Astrocyte (in vitro differentiated cells and primary cell): ENCODE data around the gene USP13.

ENCODE experiments used
- EZH2 ChIP-seq: IDR thresholded peaks from 2 replicates; pipeline ENCODE4 v1.6.1; 2012; ENCODE audit warnings: mild to moderate bottlenecking, low read length, inconsistent platforms; ENCODE audit not compliant: insufficient read depth
- TF ChIP-seq, protein P1 (sequence below): IDR thresholded peaks from 2 replicates; pipeline ENCODE4 v1.5.1; 2011; ENCODE audit warnings: low read depth, mild to moderate bottlenecking, inconsistent platforms, low read length, moderate library complexity; ENCODE audit not compliant: insufficient read depth

DNA sequence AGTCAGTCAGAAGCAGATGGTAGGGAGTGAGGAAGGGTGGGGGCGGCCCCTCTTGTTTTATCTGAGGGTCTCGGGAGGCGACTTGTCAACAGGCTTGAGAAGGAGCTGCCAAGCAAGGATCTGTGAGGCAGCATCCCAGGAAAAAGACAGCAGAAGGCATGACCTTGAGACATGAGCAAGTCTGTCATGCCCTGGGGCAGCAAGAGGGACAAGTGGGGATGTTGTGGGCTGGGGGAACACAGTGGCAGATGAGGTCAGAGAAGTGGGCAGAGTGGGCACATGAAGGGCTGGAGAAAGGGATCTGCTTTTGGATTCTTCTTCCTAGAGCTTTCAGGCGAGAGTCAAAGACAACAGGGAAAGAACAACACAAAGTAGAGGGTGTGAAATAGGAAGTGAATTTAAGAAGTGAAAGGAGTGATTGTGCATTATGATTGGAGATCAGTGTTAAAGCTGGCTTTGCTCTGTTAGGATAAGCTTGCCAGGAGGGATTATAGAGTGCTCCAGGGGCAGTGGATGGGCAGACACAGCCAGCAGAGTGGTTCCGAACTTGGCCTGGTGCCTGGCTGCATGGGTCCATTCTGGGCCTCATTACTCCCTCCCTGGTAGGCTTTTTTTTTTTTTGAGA is 73.3 kb downstream of the USP13 start:
- TF ChIP-seq, protein P1, sequence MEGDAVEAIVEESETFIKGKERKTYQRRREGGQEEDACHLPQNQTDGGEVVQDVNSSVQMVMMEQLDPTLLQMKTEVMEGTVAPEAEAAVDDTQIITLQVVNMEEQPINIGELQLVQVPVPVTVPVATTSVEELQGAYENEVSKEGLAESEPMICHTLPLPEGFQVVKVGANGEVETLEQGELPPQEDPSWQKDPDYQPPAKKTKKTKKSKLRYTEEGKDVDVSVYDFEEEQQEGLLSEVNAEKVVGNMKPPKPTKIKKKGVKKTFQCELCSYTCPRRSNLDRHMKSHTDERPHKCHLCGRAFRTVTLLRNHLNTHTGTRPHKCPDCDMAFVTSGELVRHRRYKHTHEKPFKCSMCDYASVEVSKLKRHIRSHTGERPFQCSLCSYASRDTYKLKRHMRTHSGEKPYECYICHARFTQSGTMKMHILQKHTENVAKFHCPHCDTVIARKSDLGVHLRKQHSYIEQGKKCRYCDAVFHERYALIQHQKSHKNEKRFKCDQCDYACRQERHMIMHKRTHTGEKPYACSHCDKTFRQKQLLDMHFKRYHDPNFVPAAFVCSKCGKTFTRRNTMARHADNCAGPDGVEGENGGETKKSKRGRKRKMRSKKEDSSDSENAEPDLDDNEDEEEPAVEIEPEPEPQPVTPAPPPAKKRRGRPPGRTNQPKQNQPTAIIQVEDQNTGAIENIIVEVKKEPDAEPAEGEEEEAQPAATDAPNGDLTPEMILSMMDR = no peak
- no peak for TF ChIP-seq EZH2
